ENCODE data around the gene PPHLN1. TPM values are rescaled to one million over a fixed set of nuclear protein-coding genes. Genes with fewer than 3 reads are reported as not detected.
"Not testable (repeated sequence)": the region's sequence is repeated elsewhere in the genome, so short reads cannot be mapped to it uniquely, and the experiment has no call there.

The PPHLN1 gene
- total and polyA plus RNA-seq, 7 donors = 25.2 to 66.7 (median 52.3) TPM

DNA sequence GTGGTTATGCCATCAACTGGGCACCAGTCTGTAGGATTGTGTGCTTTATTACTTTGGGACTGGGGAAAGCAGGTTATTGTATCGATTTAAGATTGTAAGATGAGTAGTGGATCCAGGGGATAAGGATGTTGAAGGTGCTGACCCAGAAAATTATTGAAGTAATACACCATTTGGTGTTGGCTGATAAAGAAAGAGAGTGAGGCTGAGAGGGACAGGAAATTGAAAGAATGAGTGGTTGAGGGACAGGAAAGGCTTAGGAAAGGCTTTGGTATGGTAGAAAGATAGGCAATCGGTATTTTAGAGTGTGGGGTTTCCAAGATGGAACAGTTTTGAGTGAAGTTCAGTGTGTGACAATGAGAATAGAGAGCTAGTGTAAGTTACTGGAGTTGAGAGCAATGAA lies 12.3 kb downstream of the PPHLN1 start:
- Histone ChIP-seq H3K36me3 (peaks cover 0 to 22% (median 3%) of the 10 kb centered on the region in 4 donors), H3K9me3 (no peaks in the 10 kb centered on the region), H3K4me3 (no peak overlapping the region), H3K27me3 (no peaks in the 10 kb centered on the region), H3K27ac (no peak overlapping the region), H3K4me1 (no peaks in the 10 kb centered on the region)
- 91% methylated on average over 2 of the region's 2 CpGs for WGBS, 2 donors
- intact Hi-C loops (cut with DNase I) = no loop called here
- no peak for DNase-seq
- TF ChIP-seq POLR2A (IDR thresholded peaks at IDR 0.05) (no peak), POLR2AphosphoS5 (IDR thresholded peaks at IDR 0.05) (no peak), EP300 (IDR thresholded peaks at IDR 0.05) (no peak)
- TF ChIP-seq, protein P1, sequence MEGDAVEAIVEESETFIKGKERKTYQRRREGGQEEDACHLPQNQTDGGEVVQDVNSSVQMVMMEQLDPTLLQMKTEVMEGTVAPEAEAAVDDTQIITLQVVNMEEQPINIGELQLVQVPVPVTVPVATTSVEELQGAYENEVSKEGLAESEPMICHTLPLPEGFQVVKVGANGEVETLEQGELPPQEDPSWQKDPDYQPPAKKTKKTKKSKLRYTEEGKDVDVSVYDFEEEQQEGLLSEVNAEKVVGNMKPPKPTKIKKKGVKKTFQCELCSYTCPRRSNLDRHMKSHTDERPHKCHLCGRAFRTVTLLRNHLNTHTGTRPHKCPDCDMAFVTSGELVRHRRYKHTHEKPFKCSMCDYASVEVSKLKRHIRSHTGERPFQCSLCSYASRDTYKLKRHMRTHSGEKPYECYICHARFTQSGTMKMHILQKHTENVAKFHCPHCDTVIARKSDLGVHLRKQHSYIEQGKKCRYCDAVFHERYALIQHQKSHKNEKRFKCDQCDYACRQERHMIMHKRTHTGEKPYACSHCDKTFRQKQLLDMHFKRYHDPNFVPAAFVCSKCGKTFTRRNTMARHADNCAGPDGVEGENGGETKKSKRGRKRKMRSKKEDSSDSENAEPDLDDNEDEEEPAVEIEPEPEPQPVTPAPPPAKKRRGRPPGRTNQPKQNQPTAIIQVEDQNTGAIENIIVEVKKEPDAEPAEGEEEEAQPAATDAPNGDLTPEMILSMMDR (IDR thresholded peaks at IDR 0.05) = no peak

DNA sequence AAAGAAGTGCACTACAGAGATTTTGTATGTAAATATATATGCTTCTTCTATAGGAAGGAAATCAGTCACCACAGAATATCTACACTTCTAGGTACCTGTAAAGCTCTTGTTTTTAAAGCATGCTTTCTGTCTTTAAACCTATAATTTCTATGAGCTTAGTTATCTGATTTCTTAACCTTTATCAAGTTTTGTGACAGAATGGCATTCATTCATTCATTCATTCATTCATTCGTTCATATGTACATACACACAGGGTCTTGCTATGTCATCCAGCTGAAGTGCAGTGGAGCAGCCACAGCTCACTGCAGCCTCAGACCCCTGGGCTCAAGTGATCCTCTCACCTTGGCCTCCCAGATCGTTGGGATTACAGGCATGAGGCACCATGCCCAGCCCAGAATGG lies 16.1 kb downstream of the PPHLN1 start:
- TF ChIP-seq, protein P1 (IDR thresholded peaks at IDR 0.05) = no peak
- TF ChIP-seq EP300 (IDR thresholded peaks at IDR 0.05) = no peak
- no peak for TF ChIP-seq POLR2AphosphoS5 (IDR thresholded peaks at IDR 0.05)
- TF ChIP-seq POLR2A (IDR thresholded peaks at IDR 0.05) = no peak
- Histone ChIP-seq H3K9me3 (no peaks in the 10 kb centered on the region), H3K4me1 (no peaks in the 10 kb centered on the region), H3K36me3 (peaks cover 0 to 8% (median 0%) of the 10 kb centered on the region in 4 donors), H3K4me3 (no peak overlapping the region), H3K27ac (no peak overlapping the region), H3K27me3 (no peaks in the 10 kb centered on the region)
- DNase-seq = no peak
- WGBS, 2 donors = 68 to 86% methylated on average over 2 of the region's 2 CpGs
- intact Hi-C loops (cut with DNase I) = no loop called here

DNA sequence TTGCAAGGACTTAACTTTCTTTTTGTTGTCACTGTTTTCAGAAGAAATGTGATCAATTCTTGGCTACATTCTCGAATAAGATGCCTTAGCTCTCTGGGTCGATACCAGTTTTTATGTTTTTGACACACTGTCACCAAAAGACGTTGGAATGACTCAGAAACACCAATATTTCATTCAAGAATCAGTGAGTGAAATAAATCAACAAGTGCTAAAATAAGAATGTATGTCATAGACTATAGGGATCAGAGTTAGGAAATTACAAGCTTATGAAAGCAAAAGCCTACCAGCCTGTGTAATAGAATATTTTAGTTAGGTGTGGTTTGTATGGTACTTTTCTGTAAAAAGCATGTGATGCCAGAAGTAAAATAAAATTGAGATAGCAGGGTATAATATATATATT lies 17.8 kb downstream of the PPHLN1 start:
- no peaks in the 10 kb centered on the region for H3K4me1 ChIP-seq
- no peak overlapping the region for H3K27ac ChIP-seq
- 71 to 86% methylated on average over 3 of the region's 3 CpGs for WGBS, 2 donors
- H3K4me3 ChIP-seq = no peak overlapping the region
- no peaks in the 10 kb centered on the region for H3K9me3 ChIP-seq
- no peaks in the 10 kb centered on the region for H3K36me3 ChIP-seq
- no peaks in the 10 kb centered on the region for H3K27me3 ChIP-seq
- intact Hi-C loops (cut with DNase I) = no loop called here
- TF ChIP-seq POLR2A (IDR thresholded peaks at IDR 0.05) = no peak
- TF ChIP-seq, protein P1 (IDR thresholded peaks at IDR 0.05) = no peak
- TF ChIP-seq POLR2AphosphoS5 (IDR thresholded peaks at IDR 0.05) = no peak
- no peak for TF ChIP-seq EP300 (IDR thresholded peaks at IDR 0.05)
- DNase-seq = no peak

DNA sequence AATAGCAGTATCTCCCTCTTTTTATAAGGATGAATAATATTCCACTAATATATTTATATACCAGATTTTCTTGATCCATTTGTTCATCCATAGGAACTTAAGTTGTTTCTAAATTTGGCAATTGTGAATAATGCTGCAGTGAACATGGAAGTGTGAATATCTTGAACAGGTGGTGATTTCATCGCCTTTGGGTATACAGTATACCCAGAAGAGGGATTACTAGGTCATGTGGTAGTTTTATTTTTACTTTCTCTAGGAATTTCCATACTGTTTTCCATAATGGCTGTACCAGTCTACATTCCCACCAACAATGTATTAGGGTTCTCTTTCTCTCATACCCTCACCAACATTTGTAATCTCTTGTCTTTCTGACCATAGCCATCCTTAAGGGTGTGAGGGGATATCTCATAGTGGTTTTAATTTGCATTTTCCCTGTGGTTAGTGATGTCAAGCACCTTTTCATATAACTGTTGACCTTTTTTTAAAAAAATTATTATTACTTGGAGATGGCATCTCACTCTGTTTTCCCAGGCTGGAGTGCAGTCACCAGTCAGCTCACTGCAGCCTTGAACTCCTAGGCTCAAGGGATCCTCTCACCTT lies 20.5 kb downstream of the PPHLN1 start:
- 96 to 100% methylated on average over 1 of the region's 1 CpG for WGBS, 2 donors

DNA sequence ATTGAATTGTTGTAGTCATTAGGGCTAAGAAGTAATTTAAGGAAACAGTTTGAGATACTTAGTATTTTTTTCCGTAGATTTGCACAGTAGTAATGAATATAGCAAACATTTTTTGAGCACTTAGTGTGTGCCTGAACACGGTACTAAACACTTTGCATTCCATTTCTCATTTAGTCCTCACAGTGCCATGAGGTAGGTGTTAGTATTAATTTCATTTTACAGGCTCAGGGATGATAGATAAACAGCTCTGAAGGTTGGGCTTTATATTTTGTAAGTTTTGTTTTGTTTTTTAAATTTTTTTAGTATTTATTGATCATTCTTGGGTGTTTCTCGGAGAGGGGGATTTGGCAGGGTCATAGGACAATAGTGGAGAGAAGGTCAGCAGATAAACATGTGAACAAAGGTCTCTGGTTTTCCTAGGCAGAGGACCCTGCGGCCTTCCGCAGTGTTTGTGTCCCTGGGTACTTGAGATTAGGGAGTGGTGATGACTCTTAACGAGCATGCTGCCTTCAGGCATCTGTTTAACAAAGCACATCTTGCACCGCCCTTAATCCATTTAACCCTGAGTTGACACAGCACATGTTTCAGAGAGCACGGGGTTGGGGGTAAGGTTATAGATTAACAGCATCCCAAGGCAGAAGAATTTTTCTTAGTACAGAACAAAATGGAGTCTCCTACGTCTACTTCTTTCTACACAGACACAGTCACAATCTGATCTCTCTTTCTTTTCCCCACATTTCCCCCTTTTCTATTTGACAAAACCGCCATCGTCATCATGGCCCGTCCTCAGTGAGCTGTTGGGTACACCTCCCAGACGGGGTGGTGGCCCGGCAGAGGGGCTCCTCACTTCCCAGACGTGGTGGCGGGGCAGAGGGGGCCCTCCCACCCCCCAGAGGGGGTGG lies 23.4 kb downstream of the PPHLN1 start:
- H3K4me3 ChIP-seq; H3K27me3 ChIP-seq; DNase-seq; intact Hi-C loops (cut with DNase I); H3K9me3 ChIP-seq; H3K27ac ChIP-seq; H3K4me1 ChIP-seq: not testable (repeated sequence)
- H3K36me3 ChIP-seq = peaks cover 0 to 19% (median 0%) of the 10 kb centered on the region in 4 donors
- 86 to 94% methylated on average over 11 of the region's 16 CpGs for WGBS, 2 donors

More for the DNA sequence above, 20.5 kb downstream of the PPHLN1 start:
- Histone ChIP-seq H3K27ac (no peak overlapping the region), H3K4me3 (no peak overlapping the region), H3K4me1 (no peaks in the 10 kb centered on the region), H3K9me3 (no peaks in the 10 kb centered on the region), H3K36me3 (no peaks in the 10 kb centered on the region), H3K27me3 (no peaks in the 10 kb centered on the region)
- DNase-seq = no peak
- TF ChIP-seq POLR2A (IDR thresholded peaks at IDR 0.05) (no peak), EP300 (IDR thresholded peaks at IDR 0.05) (no peak), POLR2AphosphoS5 (IDR thresholded peaks at IDR 0.05) (no peak)
- TF ChIP-seq, protein P1 (IDR thresholded peaks at IDR 0.05) = no peak
- intact Hi-C loops (cut with DNase I) = no loop called here

DNA sequence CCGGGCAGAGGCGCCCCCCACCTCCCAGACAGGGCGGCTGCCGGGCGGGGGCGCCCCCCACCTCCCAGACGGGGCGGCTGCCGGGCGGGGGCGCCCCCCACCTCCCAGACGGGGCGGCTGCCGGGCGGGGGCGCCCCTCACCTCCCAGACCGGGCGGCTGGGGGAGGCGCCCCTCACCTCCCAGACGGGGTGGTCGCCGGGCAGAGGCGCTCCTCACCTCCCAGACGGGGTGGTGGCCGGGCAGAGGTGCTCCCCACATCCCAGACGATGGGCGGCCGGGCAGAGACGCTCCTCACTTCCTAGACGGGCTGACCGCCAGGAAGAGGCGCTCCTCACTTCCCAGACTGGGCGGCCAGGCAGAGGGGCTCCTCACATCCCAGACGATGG lies 24.0 kb downstream of the PPHLN1 start:
- H3K36me3 ChIP-seq = peaks cover 0 to 20% (median 0%) of the 10 kb centered on the region in 4 donors
- H3K27ac ChIP-seq; intact Hi-C loops (cut with DNase I); H3K27me3 ChIP-seq; H3K4me3 ChIP-seq; H3K9me3 ChIP-seq; H3K4me1 ChIP-seq; DNase-seq: not testable (repeated sequence)
- 94 to 97% methylated on average over 34 of the region's 34 CpGs for WGBS, 2 donors

All from sigmoid colon (tissue), 7 donors.